ENCODE data around the gene RASAL2. TPM values are rescaled to one million over a fixed set of nuclear protein-coding genes. Genes with fewer than 3 reads are reported as not detected.

Gene RASAL2
- total and polyA plus RNA-seq, 2 of the 13 experiments (the other 11 are each of a cell fraction or from before 2014, with no cell fraction given): 5.4 to 5.9 TPM

GRCh38 chr1:178166429-178167024, 72.6 kb downstream of the RASAL2 start:
- Histone ChIP-seq H3K36me3 (replicated peaks in 1 of 2; ENCODE audit: control insufficient read depth in 1 of 2, insufficient read depth in 2 of 2, low read length in 2 of 2) (no peaks in the 10 kb centered on the region), H3K9me3 (ENCODE audit: low read length) (no peaks in the 10 kb centered on the region), H3K79me2 (ENCODE audit: insufficient read depth, low read length) (no peaks in the 10 kb centered on the region), H3K27ac (ENCODE audit: extremely low read length, insufficient read depth, low read length) (no peak overlapping the region), H3K4me1 (ENCODE audit: insufficient read depth, low read length) (no peaks in the 10 kb centered on the region), H3K4me3 (replicated peaks in 1 of 3; ENCODE audit: insufficient read depth in 1 of 3, low read depth in 2 of 3, low read length in 3 of 3) (no peak overlapping the region), H4K20me1 (ENCODE audit: insufficient read depth, low read length) (no peaks in the 10 kb centered on the region), H2AFZ (ENCODE audit: low read length) (no peak overlapping the region), H3K4me2 (ENCODE audit: low read depth, low read length) (no peak overlapping the region), H3K9ac (ENCODE audit: insufficient read depth, low read depth, low read length) (no peak overlapping the region), H3K27me3 (ENCODE audit: control insufficient read depth in 1 of 2, insufficient read depth in 2 of 2, low read length in 2 of 2) (no peaks in the 10 kb centered on the region)
- FAIRE-seq: no peak
- WGBS (ENCODE audit: low lambda C conversion rate): 97% methylated on average over 1 of the region's 1 CpG
- CTCF ChIA-PET (ENCODE audit: low intra/inter-chr PET ratio, low total read pairs): no interaction called here
- in situ Hi-C loops (cut with HindIII; ENCODE audit: extremely low pct_ligation_motif_present, low pct_unique_long_range_greater_than_20kb) (no loop called here), intact Hi-C loops (cut with micrococcal nuclease; ENCODE audit: unreplicated experiment) (no loop called here)
- TF ChIP-seq TARDBP (CRISPR knock-in tag; IDR thresholded peaks at IDR 0.05): no peak
- no peak for TF ChIP-seq SMAD3 (CRISPR knock-in tag; IDR thresholded peaks at IDR 0.05)
- TF ChIP-seq ZBTB26 (CRISPR knock-in tag; IDR thresholded peaks at IDR 0.05; ENCODE audit: borderline replicate concordance): no peak
- no peak for TF ChIP-seq ZBTB42 (CRISPR knock-in tag; IDR thresholded peaks at IDR 0.05)
- TF ChIP-seq GLMP (CRISPR knock-in tag; IDR thresholded peaks at IDR 0.05; ENCODE audit: borderline replicate concordance): no peak
- no peak for TF ChIP-seq ZNF281 (CRISPR knock-in tag; IDR thresholded peaks at IDR 0.05; ENCODE audit: borderline replicate concordance)
- TF ChIP-seq ZNF687 (CRISPR knock-in tag; IDR thresholded peaks at IDR 0.05): no peak
- no peak for TF ChIP-seq PHF21A (CRISPR knock-in tag; IDR thresholded peaks at IDR 0.05)
- no peak for TF ChIP-seq MBNL3 (CRISPR knock-in tag; conservative IDR thresholded peaks at IDR 0.05)
- no peak for TF ChIP-seq ZFYVE20 (CRISPR knock-in tag; IDR thresholded peaks at IDR 0.05; ENCODE audit: borderline replicate concordance, low read depth)
- no peak for TF ChIP-seq ZNF709 (CRISPR knock-in tag; IDR thresholded peaks at IDR 0.05)
- TF ChIP-seq HNF4A (CRISPR knock-in tag; IDR thresholded peaks at IDR 0.05): no peak
- no peak for TF ChIP-seq ZNF20 (CRISPR knock-in tag; IDR thresholded peaks at IDR 0.05)
- DNase-seq (ENCODE audit: low spot score): no peak
- BruUV-seq (replicated peaks): no TSS peak
- no peak for ATAC-seq
- POLR2A ChIA-PET: no interaction called here

Data from HepG2 (cell line).